Measurements from ENCODE around the gene SLC6A9. TPM values are rescaled to one million over a fixed set of nuclear protein-coding genes. Genes with fewer than 3 reads are reported as not detected.

SLC6A9 gene
- total RNA-seq, 1 experiment from 2014 or later: 45.0 TPM

DNA sequence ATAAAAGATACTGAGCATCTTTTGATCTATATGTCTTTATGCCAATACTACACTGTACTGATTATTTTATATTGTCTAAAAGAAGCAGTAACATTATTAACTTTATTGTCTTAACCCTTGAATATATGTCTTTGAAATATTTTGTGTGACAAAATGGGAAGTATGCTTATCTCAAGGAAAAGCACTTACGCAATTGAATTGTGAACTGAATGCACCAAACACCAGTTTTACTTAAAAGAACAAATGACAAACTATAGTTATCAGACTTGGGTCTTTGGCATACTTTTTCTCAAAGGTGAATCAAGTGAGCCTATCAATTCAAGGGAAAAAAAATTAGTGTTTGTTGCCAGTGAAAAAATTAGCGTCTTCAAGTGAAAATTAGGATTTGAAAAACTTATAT, 9.2 kb upstream of the SLC6A9 start:
- Histone ChIP-seq H3K9me3 (no peaks in the 10 kb centered on the region), H3K36me3 (ENCODE audit: control insufficient read depth, insufficient read depth, low read length) (no peaks in the 10 kb centered on the region), H3K4me1 (no peaks in the 10 kb centered on the region; the same call in 1 of the 2 replicates), H3K4me3 (ENCODE audit: low read depth, low read length) (no peak overlapping the region), H3K27me3 (replicated peaks; ENCODE audit: control insufficient read depth, insufficient read depth, low read length) (no peaks in the 10 kb centered on the region)
- H3K27me3 Mint-ChIP-seq (ENCODE audit: insufficient read depth, unreplicated experiment): no peaks in the 10 kb centered on the region
- CTCF ChIA-PET: no interaction called here
- no peak overlapping the region for H3K4me3 Mint-ChIP-seq (ENCODE audit: unreplicated experiment)
- intact Hi-C loops (cut with micrococcal nuclease; ENCODE audit: unreplicated experiment): no loop called here
- TF ChIP-seq CTCF (IDR thresholded peaks at IDR 0.05; ENCODE audit: insufficient read depth in 1 of 2, low read depth in 1 of 2, low read length in 1 of 2, severe bottlenecking in 1 of 2, unreplicated experiment in 1 of 2): no peak
- H3K4me1 Mint-ChIP-seq (ENCODE audit: low read depth, unreplicated experiment): peaks cover 10% of the 10 kb centered on the region
- POLR2A ChIA-PET: no interaction called here
- H3K27ac Mint-ChIP-seq (ENCODE audit: unreplicated experiment): no peak overlapping the region
- no peaks in the 10 kb centered on the region for H3K36me3 Mint-ChIP-seq (ENCODE audit: insufficient read depth, unreplicated experiment)
- no TSS peak for BruUV-seq (replicated peaks)
- H3K9me3 Mint-ChIP-seq (ENCODE audit: unreplicated experiment): no peaks in the 10 kb centered on the region
- DNase-seq: no peak

DNA sequence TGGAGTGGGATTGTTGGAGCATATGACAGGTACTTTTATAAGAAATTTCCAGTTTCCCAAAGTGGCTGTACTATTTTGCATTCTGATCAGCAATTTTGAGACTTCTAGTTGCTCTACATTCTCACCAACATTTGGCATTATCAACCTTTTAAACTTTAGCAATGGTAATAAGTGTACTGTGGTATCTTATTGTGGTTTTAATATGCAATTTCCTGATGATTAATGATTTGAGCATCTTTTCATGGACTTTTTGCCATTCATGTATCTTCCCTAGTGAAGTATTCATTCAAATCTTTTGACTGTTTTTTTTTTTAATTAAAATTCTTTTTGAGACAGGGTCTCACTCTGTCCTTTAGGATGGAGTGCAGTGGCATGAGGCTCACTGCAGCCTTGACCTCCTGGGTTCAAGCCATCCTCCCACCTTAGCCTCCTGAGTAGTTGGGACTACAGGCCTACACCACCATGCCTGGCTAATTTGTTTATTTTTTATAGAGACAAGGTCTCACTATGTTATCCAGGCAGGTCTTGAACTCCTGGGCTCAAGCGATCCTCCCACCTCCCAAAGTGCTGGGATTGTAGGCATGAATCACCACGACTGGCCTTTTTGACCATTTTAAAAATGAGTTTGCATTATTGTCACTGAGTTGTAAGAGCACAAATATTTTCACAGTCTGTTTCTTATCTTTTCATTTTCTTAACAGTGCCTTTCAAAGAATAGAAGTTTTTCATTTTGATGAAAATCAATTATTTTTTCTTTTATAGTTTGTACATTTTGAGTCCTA, 7.8 kb upstream of the SLC6A9 start:
- Mint-ChIP-seq H3K4me3 (ENCODE audit: unreplicated experiment) (no peak overlapping the region), H3K4me1 (ENCODE audit: low read depth, unreplicated experiment) (peaks cover 10% of the 10 kb centered on the region), H3K27ac (ENCODE audit: unreplicated experiment) (no peak overlapping the region), H3K36me3 (ENCODE audit: insufficient read depth, unreplicated experiment) (no peaks in the 10 kb centered on the region), H3K9me3 (ENCODE audit: unreplicated experiment) (no peaks in the 10 kb centered on the region), H3K27me3 (ENCODE audit: insufficient read depth, unreplicated experiment) (no peaks in the 10 kb centered on the region)
- no peak for TF ChIP-seq CTCF (IDR thresholded peaks at IDR 0.05; ENCODE audit: insufficient read depth in 1 of 2, low read depth in 1 of 2, low read length in 1 of 2, severe bottlenecking in 1 of 2, unreplicated experiment in 1 of 2)
- H3K4me1 ChIP-seq: no peaks in the 10 kb centered on the region; the same call in 1 of the 2 replicates
- no peaks in the 10 kb centered on the region for H3K36me3 ChIP-seq (ENCODE audit: control insufficient read depth, insufficient read depth, low read length)
- intact Hi-C loops (cut with micrococcal nuclease; ENCODE audit: unreplicated experiment): loop anchor here (5.0 kb wide), 1 partner anchor 277 kb away; no protein-coding TSS in a partner anchor
- no TSS peak for BruUV-seq (replicated peaks)
- no peaks in the 10 kb centered on the region for H3K27me3 ChIP-seq (replicated peaks; ENCODE audit: control insufficient read depth, insufficient read depth, low read length)
- H3K4me3 ChIP-seq (ENCODE audit: low read depth, low read length): no peak overlapping the region
- DNase-seq: no peak
- POLR2A ChIA-PET: no interaction called here
- CTCF ChIA-PET: no interaction called here
- no peaks in the 10 kb centered on the region for H3K9me3 ChIP-seq

DNA sequence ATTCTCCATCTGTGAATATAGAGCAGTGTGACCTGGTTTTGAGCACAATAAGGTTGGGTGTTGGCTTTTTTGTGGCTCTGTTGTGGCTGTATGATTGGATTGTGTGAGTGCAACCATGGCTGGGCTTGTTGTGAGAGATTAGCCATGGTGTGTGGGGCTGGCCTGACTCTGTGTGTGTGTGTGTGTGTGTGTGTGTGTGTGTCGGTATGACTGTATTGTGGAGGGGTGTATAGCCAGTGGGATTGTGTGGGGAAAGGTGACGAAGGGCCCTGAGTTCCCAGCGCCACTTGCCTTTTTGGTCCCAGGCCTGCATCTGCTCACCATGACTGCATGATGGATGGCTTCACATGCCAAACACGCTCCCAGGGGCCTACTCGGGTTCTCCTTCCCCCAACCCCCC, 5.9 kb upstream of the SLC6A9 start:
- H3K27me3 Mint-ChIP-seq (ENCODE audit: insufficient read depth, unreplicated experiment): no peaks in the 10 kb centered on the region
- BruUV-seq (replicated peaks): no TSS peak
- no peaks in the 10 kb centered on the region for H3K27me3 ChIP-seq (replicated peaks; ENCODE audit: control insufficient read depth, insufficient read depth, low read length)
- ChIA-PET POLR2A (no interaction called here), CTCF (interaction anchor here (0.7 to 1.8 kb wide), 3 partner anchors 31 to 274 kb away, joined by 4 to 16 read pairs (median 8); no protein-coding TSS in a partner anchor)
- peaks cover 16% of the 10 kb centered on the region for H3K4me1 Mint-ChIP-seq (ENCODE audit: low read depth, unreplicated experiment)
- H3K27ac Mint-ChIP-seq (ENCODE audit: unreplicated experiment): no peak overlapping the region
- DNase-seq: no peak
- TF ChIP-seq CTCF (IDR thresholded peaks at IDR 0.05; ENCODE audit: insufficient read depth in 1 of 2, low read depth in 1 of 2, low read length in 1 of 2, severe bottlenecking in 1 of 2, unreplicated experiment in 1 of 2): no peak
- H3K4me3 Mint-ChIP-seq (ENCODE audit: unreplicated experiment): no peak overlapping the region
- no peaks in the 10 kb centered on the region for H3K36me3 ChIP-seq (ENCODE audit: control insufficient read depth, insufficient read depth, low read length)
- peaks cover 9% of the 10 kb centered on the region for H3K4me1 ChIP-seq
- H3K36me3 Mint-ChIP-seq (ENCODE audit: insufficient read depth, unreplicated experiment): no peaks in the 10 kb centered on the region
- no peaks in the 10 kb centered on the region for H3K9me3 Mint-ChIP-seq (ENCODE audit: unreplicated experiment)
- intact Hi-C loops (cut with micrococcal nuclease; ENCODE audit: unreplicated experiment): loop anchor here (2.0 to 5.0 kb wide), 2 partner anchors 42 to 275 kb away; no protein-coding TSS in a partner anchor
- H3K4me3 ChIP-seq (ENCODE audit: low read depth, low read length): no peak overlapping the region
- no peaks in the 10 kb centered on the region for H3K9me3 ChIP-seq

All from Caco-2 (cell line).